Pancreas (tissue), 10 donors: Measurements from ENCODE around the gene RCBTB2. TPM values are rescaled to one million over a fixed set of nuclear protein-coding genes. Genes with fewer than 3 reads are reported as not detected.

Experiments
- ATAC-seq, 4 donors: fragments of 200-7000 bp; cut with Tn5 transposase; one replicate each; pipeline versions ENCODE4 v1.8.0 to v1.9.1; 2020; ENCODE audit warnings: mild to moderate bottlenecking in 4 of 4, moderate library complexity in 4 of 4
- DNase-seq, 6 donors: peaks; one replicate each; pipeline ENCODE4 v3.0.0-alpha.2; 2020
- FAIRE-seq: peaks from 2 replicates; lab custom pipeline; 2012; peaks lifted over from hg19 to GRCh38; lab: Jason Lieb, UNC
- H3K27ac ChIP-seq, 4 donors: fragments of 200-600 bp; sonication (generic); 1 replicate in 3 of 4; 2 replicates in 1 of 4; pipeline versions ENCODE4 v1.5.0 to v1.8.0; 2020
- H3K27me3 ChIP-seq, 4 donors: fragments of 200-600 bp; one replicate each; pipeline ENCODE4 v1.8.0; 2021
- H3K36me3 ChIP-seq, 3 donors: fragments of 200-600 bp; sonication (generic) in 1 of 3; one replicate each; pipeline versions ENCODE4 v1.5.0 to v1.8.0; 2020 to 2021
- H3K4me1 ChIP-seq, 3 donors: fragments of 200-600 bp; one replicate each; pipeline ENCODE4 v1.8.0; 2021
- H3K4me3 ChIP-seq, 4 donors: fragments of 200-600 bp; sonication (generic) in 2 of 4; one replicate each; pipeline versions ENCODE4 v1.5.0 to v1.8.0; 2020 to 2021
- H3K9me3 ChIP-seq, 4 donors: fragments of 200-600 bp; one replicate each; pipeline ENCODE4 v1.8.0; 2021
- CTCF ChIP-seq, 4 donors: fragments of 200-600 bp; sonication (generic) in 3 of 4; IDR thresholded peaks; one replicate each; pipeline versions ENCODE4 v1.5.0 to v1.8.0; 2021; ENCODE audit warnings: antibody characterized with exemption in 4 of 4
- WGBS, 2 donors: extraction: QIAGEN DNeasy Blood & Tissue Kit; methylation state at CpG; one replicate each; pipeline ENCODE4 v1.1.7; 2013; 5-methylcytosine and 5-hydroxymethylcytosine counted together
- intact Hi-C, 3 donors: fragments of 100-400 bp; cut with DNase I; formaldehyde crosslinking; loops; one replicate each; pipeline versions ENCODE4 v1.11.1 to v1.14.2; 2022
- polyA plus RNA-seq, 2 donors: library from polyadenylated mRNA; stranded (reverse); fragments of 200-250 nt; gene quantifications; one replicate each; pipeline ENCODE4 v1.2.3, GENCODE V29; 2013
- total RNA-seq, 6 donors: library from RNA; stranded (reverse); fragmentation: NEBNext Ultra II Directional in 4 of 6; extraction: Animal tissue kit (Norgen Biotek cat#: 25700) in 4 of 6; gene quantifications; one replicate each; pipeline versions ENCODE4 v1.2.1 to v1.2.4, GENCODE V29; 2021 to 2023
- donor health status: healthy with polysubstance abuse.
- donor health status: DM: no; HTN: no; CAD: no; lungs with moderate emphysema.
- donor health status: DM: no; HTN: no; CAD: no.
- donor health status: control.
- donor health status: control.
- donor health status: Bipolar disorder and iron deficiency.
- donor health status: DM: yes; HTN: yes; CAD: no.
- donor health status: DM: no; HTN: no; CAD: no.
- donor health status: DM: no; HTN: no; CAD: no.
- donor health status: DM: yes; HTN: yes; CAD: no.

RCBTB2 gene
- total and polyA plus RNA-seq, 8 donors, result 2.7 to 9.7 (median 4.9) TPM

GRCh38 chr13:48547663-48548092 is 14.8 kb upstream of the RCBTB2 start:
- 60 to 67% methylated on average over 4 of the region's 4 CpGs for WGBS, 2 donors

GRCh38 chr13:48545608-48546007 is 12.7 kb upstream of the RCBTB2 start:
- Histone ChIP-seq H3K4me3 (no peak overlapping the region), H3K27me3 (no peaks in the 10 kb centered on the region), H3K27ac (no peak overlapping the region), H3K9me3 (no peaks in the 10 kb centered on the region), H3K36me3 (no peaks in the 10 kb centered on the region), H3K4me1 (peaks cover 0 to 11% (median 3%) of the 10 kb centered on the region in 3 donors)
- WGBS, 2 donors, result 76 to 85% methylated on average over 3 of the region's 3 CpGs
- no peak for FAIRE-seq
- ATAC-seq, result no peak
- TF ChIP-seq CTCF (IDR thresholded peaks at IDR 0.05), result no peak
- intact Hi-C loops, result no loop called here
- no peak for DNase-seq

More at GRCh38 chr13:48547663-48548092, 14.8 kb upstream of the RCBTB2 start:
- H3K9me3 ChIP-seq, result no peaks in the 10 kb centered on the region
- H3K4me3 ChIP-seq, result no peak overlapping the region
- no peaks in the 10 kb centered on the region for H3K27me3 ChIP-seq
- no peak for ATAC-seq
- H3K36me3 ChIP-seq, result no peaks in the 10 kb centered on the region
- H3K27ac ChIP-seq, result no peak overlapping the region
- intact Hi-C loops, result no loop called here
- peaks cover 0 to 7% (median under 1%) of the 10 kb centered on the region in 3 donors for H3K4me1 ChIP-seq
- no peak for FAIRE-seq
- no peak for DNase-seq
- no peak for TF ChIP-seq CTCF (IDR thresholded peaks at IDR 0.05)

- FAIRE-seq (no peak), DNase-seq (peak; percentile 18 to 59 (median 35)), ATAC-seq (peak; percentile 77 to 96 (median 88))
- Histone ChIP-seq H3K27ac (peak overlapping the region in 2 of 4 donors; percentile 26 to 50), H3K4me1 (peaks cover 0 to 11% (median 3%) of the 10 kb centered on the region in 3 donors), H3K27me3 (no peaks in the 10 kb centered on the region), H3K9me3 (no peaks in the 10 kb centered on the region), H3K36me3 (no peaks in the 10 kb centered on the region), H3K4me3 (peak overlapping the region in 1 of 4 donors; percentile 2)
- no peak for TF ChIP-seq CTCF (IDR thresholded peaks at IDR 0.05)
- intact Hi-C loops, result no loop called here
- WGBS, 2 donors, result 10 to 14% methylated on average over 11 of the region's 11 CpGs
Measured at GRCh38 chr13:48542581-48543341, 9.9 kb upstream of the RCBTB2 start.

- no peak for ATAC-seq
- Histone ChIP-seq H3K9me3 (no peaks in the 10 kb centered on the region), H3K27ac (peak overlapping the region in 1 of 4 donors; percentile 26), H3K4me3 (no peak overlapping the region), H3K27me3 (no peaks in the 10 kb centered on the region), H3K4me1 (peaks cover 0 to 11% (median 3%) of the 10 kb centered on the region in 3 donors), H3K36me3 (no peaks in the 10 kb centered on the region)
- TF ChIP-seq CTCF (IDR thresholded peaks at IDR 0.05), result no peak
- intact Hi-C loops, result no loop called here
- WGBS, 2 donors, result 91 to 95% methylated on average over 4 of the region's 4 CpGs
- DNase-seq, result no peak
- no peak for FAIRE-seq
Measured at GRCh38 chr13:48542138-48542537, 9.3 kb upstream of the RCBTB2 start.

- intact Hi-C loops, result no loop called here
- Histone ChIP-seq H3K27ac (no peak overlapping the region), H3K4me1 (peaks cover 0 to 11% (median 3%) of the 10 kb centered on the region in 3 donors), H3K9me3 (no peaks in the 10 kb centered on the region), H3K4me3 (no peak overlapping the region), H3K36me3 (no peaks in the 10 kb centered on the region), H3K27me3 (no peaks in the 10 kb centered on the region)
- DNase-seq (no peak), FAIRE-seq (no peak), ATAC-seq (no peak)
- TF ChIP-seq CTCF (IDR thresholded peaks at IDR 0.05), result no peak
Measured at GRCh38 chr13:48539550-48539949, 6.7 kb upstream of the RCBTB2 start.
